Stomach (tissue), 9 donors: ENCODE data around the gene ENOX1. TPM values are rescaled to one million over a fixed set of nuclear protein-coding genes. Genes with fewer than 3 reads are reported as not detected.
A peak's percentile ranks its signal among the peaks of the same experiment; 100 is the strongest.

ENCODE experiments used
- DNase-seq, 2 donors: peaks; one replicate each; pipeline versions ENCODE4 v3.0.0 to v3.0.0-alpha.2; 2013 to 2019
- H3K27ac ChIP-seq, 5 donors: fragments of 200-600 bp in 4 of 5; sonication (generic) in 4 of 5; one replicate each; pipeline ENCODE4 v1.5.1; 2013 to 2019; ENCODE audit warnings: mild to moderate bottlenecking in 1 of 5, moderate library complexity in 1 of 5
- H3K27me3 ChIP-seq, 3 donors: fragments of 200-600 bp; sonication (generic); one replicate each; pipeline ENCODE4 v1.5.1; 2017 to 2019; ENCODE audit warnings: mixed run types in 1 of 3
- H3K36me3 ChIP-seq, 4 donors: fragments of 200-600 bp; sonication (generic); 1 replicate in 3 of 4; 2 replicates in 1 of 4; pipeline ENCODE4 v1.5.1; 2016 to 2019
- H3K4me1 ChIP-seq, 4 donors: fragments of 200-600 bp; sonication (generic); one replicate each; pipeline ENCODE4 v1.5.1; 2016 to 2019
- H3K4me3 ChIP-seq, 4 donors: fragments of 200-600 bp; sonication (generic) in 3 of 4; one replicate each; pipeline ENCODE4 v1.5.1; 2016 to 2019; ENCODE audit warnings: mild to moderate bottlenecking in 1 of 4
- H3K9me3 ChIP-seq, 4 donors: fragments of 200-600 bp; sonication (generic); one replicate each; pipeline ENCODE4 v1.5.1; 2016 to 2019
- CTCF ChIP-seq, 7 experiments: fragments of 450-650 bp in 4 of 7; fragments of 200-600 bp in 3 of 7; sonication (generic) in 3 of 7; IDR thresholded peaks; one replicate each; pipeline ENCODE4 v1.5.1; 2016 to 2019; ENCODE audit warnings: antibody characterized with exemption in 7 of 7, control low read depth in 2 of 7, mild to moderate bottlenecking in 1 of 7
- EP300 ChIP-seq: sonication (generic); formaldehyde crosslinking; IDR thresholded peaks from one replicate; pipeline ENCODE4 v1.6.1; 2017; ENCODE audit warnings: antibody characterized with exemption
- POLR2A ChIP-seq, 4 donors: fragments of 450-650 bp; IDR thresholded peaks; one replicate each; pipeline ENCODE4 v1.6.1; 2016; ENCODE audit warnings: antibody characterized with exemption in 4 of 4, control low read depth in 2 of 4, mild to moderate bottlenecking in 1 of 4, moderate library complexity in 1 of 4
- POLR2AphosphoS5 ChIP-seq, 3 donors: sonication (generic); formaldehyde crosslinking; IDR thresholded peaks; one replicate each; pipeline ENCODE4 v1.6.1; 2016; ENCODE audit warnings: antibody characterized with exemption in 3 of 3
- WGBS, 5 donors: extraction: QIAGEN DNeasy Blood & Tissue Kit in 3 of 5; methylation state at CpG; one replicate each; pipeline versions ENCODE4 v1.1.5 to v1.1.7; 2013 to 2018; 5-methylcytosine and 5-hydroxymethylcytosine counted together
- intact Hi-C: fragments of 100-400 bp; cut with DNase I; formaldehyde crosslinking; loops from one replicate; pipeline ENCODE4 v1.15.1; 2023; ENCODE audit warnings: low total_unique reads
- polyA plus RNA-seq, 3 donors: library from polyadenylated mRNA; stranded (reverse); fragments of 200-250 nt; gene quantifications; one replicate each; pipeline ENCODE4 v1.2.3, GENCODE V29; 2013
- total RNA-seq, 5 donors: library from RNA; depleted of rRNA; stranded (reverse); fragments of >200 nt; gene quantifications; one replicate each; pipeline versions ENCODE4 v1.1.0 to v1.2.3, GENCODE V29; 2014 to 2016
- donor health status: healthy with polysubstance abuse.
- donor health status: Bipolar disorder and iron deficiency.
- donor health status: healthy.

ENOX1 gene
- total and polyA plus RNA-seq, 8 donors: 0.46 to 6.2 (median 1.4) TPM; not detected in 1

GRCh38 chr13:43196750-43197370 lies 589.9 kb downstream of the ENOX1 start:
- 80 to 92% (median 86%) methylated on average over 3 of the region's 3 CpGs for WGBS, 5 donors
- DNase-seq: no peak
- Histone ChIP-seq H3K27me3 (no peaks in the 10 kb centered on the region), H3K4me3 (no peak overlapping the region), H3K9me3 (no peaks in the 10 kb centered on the region), H3K27ac (no peak overlapping the region), H3K36me3 (no peaks in the 10 kb centered on the region), H3K4me1 (peaks cover 0 to 8% (median 2%) of the 10 kb centered on the region in 4 donors)
- TF ChIP-seq EP300 (no peak), POLR2A (IDR thresholded peaks at IDR 0.05) (no peak), POLR2AphosphoS5 (IDR thresholded peaks at IDR 0.05) (no peak), CTCF (IDR thresholded peaks at IDR 0.05) (no peak)
- intact Hi-C loops: no loop called here

- no peaks in the 10 kb centered on the region for H3K9me3 ChIP-seq
- H3K4me1 ChIP-seq: peaks cover 0 to 8% (median 2%) of the 10 kb centered on the region in 4 donors
- peak in 1 of 2 donors; percentile 64 for DNase-seq
- no peak overlapping the region for H3K4me3 ChIP-seq
- intact Hi-C loops: no loop called here
- no peak for TF ChIP-seq POLR2A (IDR thresholded peaks at IDR 0.05)
- TF ChIP-seq POLR2AphosphoS5 (IDR thresholded peaks at IDR 0.05): no peak
- TF ChIP-seq CTCF (IDR thresholded peaks at IDR 0.05): no peak
- no peak for TF ChIP-seq EP300
- no peak overlapping the region for H3K27ac ChIP-seq
- no peaks in the 10 kb centered on the region for H3K36me3 ChIP-seq
- WGBS, 5 donors: 56 to 71% (median 62%) methylated on average over 4 of the region's 4 CpGs
- H3K27me3 ChIP-seq: no peaks in the 10 kb centered on the region
These were observed 590.6 kb downstream of the ENOX1 start for GRCh38 chr13:43196086-43196621.

- Histone ChIP-seq H3K36me3 (no peaks in the 10 kb centered on the region), H3K4me3 (no peak overlapping the region), H3K27me3 (no peaks in the 10 kb centered on the region), H3K9me3 (no peaks in the 10 kb centered on the region), H3K27ac (no peak overlapping the region), H3K4me1 (peaks cover 0 to 8% (median 2%) of the 10 kb centered on the region in 4 donors)
- no peak for TF ChIP-seq POLR2AphosphoS5 (IDR thresholded peaks at IDR 0.05)
- TF ChIP-seq CTCF (IDR thresholded peaks at IDR 0.05): no peak
- no peak for TF ChIP-seq POLR2A (IDR thresholded peaks at IDR 0.05)
- no peak for TF ChIP-seq EP300
- intact Hi-C loops: no loop called here
- 84 to 89% (median 86%) methylated on average over 4 of the region's 4 CpGs for WGBS, 5 donors
- DNase-seq: no peak
These were observed 591.2 kb downstream of the ENOX1 start for GRCh38 chr13:43195551-43195950.

GRCh38 chr13:43195112-43195511 lies 591.7 kb downstream of the ENOX1 start:
- DNase-seq: no peak
- intact Hi-C loops: no loop called here
- no peaks in the 10 kb centered on the region for H3K9me3 ChIP-seq
- no peak overlapping the region for H3K4me3 ChIP-seq
- H3K27ac ChIP-seq: no peak overlapping the region
- no peaks in the 10 kb centered on the region for H3K36me3 ChIP-seq
- H3K27me3 ChIP-seq: no peaks in the 10 kb centered on the region
- WGBS, 5 donors: 83 to 91% (median 88%) methylated on average over 4 of the region's 4 CpGs
- peaks cover 0 to 8% (median 2%) of the 10 kb centered on the region in 4 donors for H3K4me1 ChIP-seq
- no peak for TF ChIP-seq POLR2A (IDR thresholded peaks at IDR 0.05)
- no peak for TF ChIP-seq CTCF (IDR thresholded peaks at IDR 0.05)
- no peak for TF ChIP-seq POLR2AphosphoS5 (IDR thresholded peaks at IDR 0.05)
- TF ChIP-seq EP300: no peak
